GM18861 (cell line): ENCODE measurements around the gene TAF1.
"Not testable (repeated sequence)": the region's sequence is repeated elsewhere in the genome, so short reads cannot be mapped to it uniquely, and the experiment has no call there.

Source experiments
- ATAC-seq: cut with Tn5 transposase; IDR thresholded peaks from one replicate; pipeline ENCODE4 v1.9.1; 2021; ENCODE audit not compliant: unreplicated experiment

TAF1 gene

GRCh38 chrX:71504346-71504745 is 138.2 kb downstream of the TAF1 start:
- no peak for ATAC-seq

- ATAC-seq, result no peak
Observed at GRCh38 chrX:71509289-71509688, 143.1 kb downstream of the TAF1 start.

- ATAC-seq, result no peak
Observed at GRCh38 chrX:71510161-71510560, 144.0 kb downstream of the TAF1 start.

- ATAC-seq, result not testable (repeated sequence)
Observed at GRCh38 chrX:71513731-71514130, 147.6 kb downstream of the TAF1 start.

GRCh38 chrX:71514367-71515037 is 148.3 kb downstream of the TAF1 start:
- ATAC-seq, result no peak

- no peak for ATAC-seq
Observed at GRCh38 chrX:71515038-71515396, 148.9 kb downstream of the TAF1 start.
